GM21515 (cell line): Measurements from ENCODE around the gene ZNF786.
"Not testable (repeated sequence)": the region's sequence is repeated elsewhere in the genome, so short reads cannot be mapped to it uniquely, and the experiment has no call there.

Experiments
- ATAC-seq: cut with Tn5 transposase; IDR thresholded peaks from one replicate; pipeline ENCODE4 v1.9.1; 2021; ENCODE audit not compliant: unreplicated experiment

Gene ZNF786

GRCh38 chr7:149090397-149091195, at the start of gene ZNF786:
ZNF786 (minus strand) TSS chr7:149090718; CDS start chr7:149090640, 78 bp downstream.
- peak; percentile 88 for ATAC-seq

GRCh38 chr7:149136118-149136517, 45.6 kb upstream of the ZNF786 start:
- no peak for ATAC-seq

GRCh38 chr7:149133028-149133710, 42.7 kb upstream of the ZNF786 start:
- no peak for ATAC-seq

GRCh38 chr7:149130572-149131198, 40.2 kb upstream of the ZNF786 start:
- no peak for ATAC-seq

- ATAC-seq: peak; percentile 40
Measured at GRCh38 chr7:149126662-149127266, 36.2 kb upstream of the ZNF786 start.

GRCh38 chr7:149125863-149126661, 35.5 kb upstream of the ZNF786 start, which contains the start of gene ZNF425:
ZNF425 (minus strand) TSS chr7:149126324; CDS start chr7:149126213, 111 bp downstream.
- ATAC-seq: peak; percentile 82

GRCh38 chr7:149125189-149125862, 34.8 kb upstream of the ZNF786 start:
- ATAC-seq: no peak

- ATAC-seq: no peak
Measured at GRCh38 chr7:149109969-149110368, 19.5 kb upstream of the ZNF786 start.

GRCh38 chr7:149104749-149105148, 14.2 kb upstream of the ZNF786 start:
- ATAC-seq: no peak

- no peak for ATAC-seq
Measured at GRCh38 chr7:149104214-149104613, 13.7 kb upstream of the ZNF786 start.

GRCh38 chr7:149103424-149103823, 12.9 kb upstream of the ZNF786 start:
- ATAC-seq: no peak

- no peak for ATAC-seq
Measured at GRCh38 chr7:149102666-149103065, 12.1 kb upstream of the ZNF786 start.

GRCh38 chr7:149100821-149101220, 10.3 kb upstream of the ZNF786 start:
- ATAC-seq: no peak

GRCh38 chr7:149099058-149099457, 8.5 kb upstream of the ZNF786 start:
- ATAC-seq: no peak

GRCh38 chr7:149097088-149097487, 6.6 kb upstream of the ZNF786 start:
- ATAC-seq: no peak

GRCh38 chr7:149093228-149093627, 2.7 kb upstream of the ZNF786 start:
- no peak for ATAC-seq

- not testable (repeated sequence) for ATAC-seq
Measured at GRCh38 chr7:149092244-149092643, 1.7 kb upstream of the ZNF786 start.

- ATAC-seq: no peak
Measured at GRCh38 chr7:149087376-149087775, 3.1 kb downstream of the ZNF786 start.

GRCh38 chr7:149085866-149086265, 4.7 kb downstream of the ZNF786 start:
- no peak for ATAC-seq

- no peak for ATAC-seq
Measured at GRCh38 chr7:149084407-149084806, 6.1 kb downstream of the ZNF786 start.
